Measurements from ENCODE around the gene DOK4. TPM values are rescaled to one million over a fixed set of nuclear protein-coding genes. Genes with fewer than 3 reads are reported as not detected.
A peak's percentile ranks its signal among the peaks of the same experiment; 100 is the strongest.

DOK4 gene
- total RNA-seq (10 to 100 TPM; 14.0 to 34.7 (median 29.2) TPM), polyA plus RNA-seq (10 to 100 TPM in 1 of 2 donors, 1 to 10 TPM in 1; 9.9 to 26.7 TPM)
- long read RNA-seq, donor 1, transcript DOK4-210 (7 exons, 2,851 nt) = minor isoform, 6 of 55 reads
- long read RNA-seq, donor 1, transcript DOK4-218 (8 exons, 1,848 nt) = major isoform, 11 of 55 reads
- long read RNA-seq, donor 1, partial matches to known transcripts = 14 of 55 reads
- long read RNA-seq, donor 1, other reads (novel, unspliced or antisense) = 24 of 55 reads
- long read RNA-seq, donor 2, transcript DOK4-201 (9 exons, 2,772 nt) = major isoform, 6 of 6 reads
- long read RNA-seq, donor 2, partial matches to known transcripts = 0 of 6 reads
- long read RNA-seq, donor 2, other reads (novel, unspliced or antisense) = 0 of 6 reads
- long read RNA-seq, donor 3, transcript DOK4-201 (9 exons, 2,772 nt) = major isoform, 39 of 94 reads
- long read RNA-seq, donor 3, partial matches to known transcripts = 23 of 94 reads
- long read RNA-seq, donor 3, other reads (novel, unspliced or antisense) = 28 of 94 reads

DNA sequence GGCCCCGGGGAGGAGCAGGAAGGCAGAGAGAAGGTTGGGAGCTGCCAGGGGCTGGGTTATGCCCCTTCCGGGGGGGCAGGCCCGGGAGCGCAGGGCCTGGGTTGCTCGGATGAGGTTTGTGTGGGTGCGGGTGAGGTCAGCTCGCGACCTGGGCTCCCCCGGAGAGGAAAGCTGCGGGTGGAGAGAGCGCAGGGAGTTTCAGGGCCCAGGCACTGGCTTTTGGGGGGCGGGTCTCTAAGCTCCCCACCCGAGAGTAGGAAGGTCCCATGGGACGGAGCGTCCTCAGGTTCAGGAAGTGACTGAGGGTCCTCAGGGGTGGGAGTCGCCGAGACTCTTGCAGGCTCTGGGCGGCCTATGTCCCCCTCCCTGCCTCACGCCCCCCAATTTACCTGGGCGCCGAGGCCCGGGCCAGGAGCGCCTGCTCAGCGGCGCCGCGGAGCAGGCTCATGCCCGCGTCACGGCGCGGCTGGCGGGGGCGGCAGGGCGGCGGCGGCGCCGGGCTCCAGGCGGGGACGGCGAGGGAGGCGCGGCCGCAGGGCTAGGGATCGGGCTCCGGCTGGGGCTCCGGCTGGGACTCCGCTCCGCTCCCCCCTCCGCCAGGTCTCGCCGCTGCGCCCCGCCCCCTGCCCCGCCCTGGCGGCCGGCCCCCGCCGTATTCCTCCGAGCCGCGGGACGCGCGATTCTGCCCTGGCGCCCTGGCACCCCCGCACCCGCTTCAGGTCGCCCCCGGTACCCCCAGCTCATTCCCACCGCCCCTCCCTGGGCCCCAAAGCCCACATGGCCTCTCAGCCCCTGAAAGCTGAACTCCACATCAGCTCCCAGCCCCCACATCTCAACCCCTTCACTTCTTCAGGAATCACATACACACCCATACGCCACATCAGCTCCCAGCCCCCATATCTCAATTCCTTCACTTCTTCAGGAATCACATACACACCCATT is at the start of gene DOK4:
TSS of gene DOK4 (minus strand) at position 578 of the 942 bp plus-strand sequence. CDS start 6,986 bp downstream, outside the sequence.
- TF ChIP-seq POLR2A (IDR thresholded peaks at IDR 0.05) = no peak
- TF ChIP-seq EP300 (IDR thresholded peaks at IDR 0.05) = no peak
- TF ChIP-seq, protein P1, sequence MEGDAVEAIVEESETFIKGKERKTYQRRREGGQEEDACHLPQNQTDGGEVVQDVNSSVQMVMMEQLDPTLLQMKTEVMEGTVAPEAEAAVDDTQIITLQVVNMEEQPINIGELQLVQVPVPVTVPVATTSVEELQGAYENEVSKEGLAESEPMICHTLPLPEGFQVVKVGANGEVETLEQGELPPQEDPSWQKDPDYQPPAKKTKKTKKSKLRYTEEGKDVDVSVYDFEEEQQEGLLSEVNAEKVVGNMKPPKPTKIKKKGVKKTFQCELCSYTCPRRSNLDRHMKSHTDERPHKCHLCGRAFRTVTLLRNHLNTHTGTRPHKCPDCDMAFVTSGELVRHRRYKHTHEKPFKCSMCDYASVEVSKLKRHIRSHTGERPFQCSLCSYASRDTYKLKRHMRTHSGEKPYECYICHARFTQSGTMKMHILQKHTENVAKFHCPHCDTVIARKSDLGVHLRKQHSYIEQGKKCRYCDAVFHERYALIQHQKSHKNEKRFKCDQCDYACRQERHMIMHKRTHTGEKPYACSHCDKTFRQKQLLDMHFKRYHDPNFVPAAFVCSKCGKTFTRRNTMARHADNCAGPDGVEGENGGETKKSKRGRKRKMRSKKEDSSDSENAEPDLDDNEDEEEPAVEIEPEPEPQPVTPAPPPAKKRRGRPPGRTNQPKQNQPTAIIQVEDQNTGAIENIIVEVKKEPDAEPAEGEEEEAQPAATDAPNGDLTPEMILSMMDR (IDR thresholded peaks at IDR 0.05) = no peak
- Histone ChIP-seq H3K4me3 (peak within 1 kb of the TSS; percentile 41), H3K36me3 (no peaks in the 10 kb centered on the region), H3K9me3 (no peaks in the 10 kb centered on the region), H3K4me1 (ENCODE audit: insufficient read depth) (peaks cover 8% of the 10 kb centered on the region), H3K27ac (peak within 1 kb of the TSS; percentile 58 to 83), H3K27me3 (no peaks in the 10 kb centered on the region)
- intact Hi-C loops (cut with DNase I) = no loop called here
- DNase-seq = peak; percentile 80 to 91 (median 87)
- 1 to 2% (median 1%) methylated on average over 27 to 73 of the region's 73 CpGs for WGBS, 3 donors

DNA sequence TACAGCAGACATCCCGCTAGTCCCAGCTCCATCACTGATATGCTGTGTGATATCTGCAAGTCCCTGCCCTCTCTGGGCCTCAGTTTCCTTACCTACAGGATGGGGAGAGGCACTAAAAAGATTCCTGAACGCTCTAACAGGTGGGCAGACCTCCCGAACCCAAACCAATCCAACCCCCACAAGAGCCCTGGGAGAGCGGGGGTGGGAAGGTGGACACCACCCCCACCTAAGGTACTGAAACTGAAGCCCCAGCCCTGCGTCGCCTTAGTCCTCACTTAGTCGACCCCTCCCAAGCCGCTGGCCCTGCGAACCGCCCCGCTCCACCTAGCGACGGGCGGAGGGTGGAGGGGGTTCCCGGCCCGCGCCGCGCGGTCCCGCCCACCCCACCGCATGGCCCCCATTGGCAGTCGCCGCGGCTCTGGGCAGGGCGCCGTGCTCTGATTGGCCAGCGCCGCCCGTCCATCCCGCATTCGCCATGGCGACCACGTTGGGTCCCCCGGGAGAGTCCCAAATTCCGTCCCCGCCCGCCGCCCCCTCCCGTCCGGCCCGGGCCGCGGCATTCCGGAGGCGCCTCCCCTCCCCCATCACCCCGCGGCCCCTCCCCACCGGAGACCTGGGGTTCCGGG is 49.5 kb upstream of the DOK4 start:
- TF ChIP-seq POLR2A (IDR thresholded peaks at IDR 0.05) = no peak
- TF ChIP-seq EP300 (IDR thresholded peaks at IDR 0.05) = no peak
- TF ChIP-seq, protein P1 (IDR thresholded peaks at IDR 0.05) = peak in 2 of 3 donors; percentile 10 to 37
- Histone ChIP-seq H3K27ac (peak overlapping the region; percentile 74 to 80), H3K36me3 (no peaks in the 10 kb centered on the region), H3K4me3 (peak overlapping the region; percentile 67), H3K4me1 (ENCODE audit: insufficient read depth) (peaks cover 9% of the 10 kb centered on the region), H3K27me3 (no peaks in the 10 kb centered on the region), H3K9me3 (no peaks in the 10 kb centered on the region)
- intact Hi-C loops (cut with DNase I) = no loop called here
- peak; percentile 95 to 98 (median 97) for DNase-seq
- 0 to 2% (median 1%) methylated on average over 9 to 50 of the region's 50 CpGs for WGBS, 3 donors

DNA sequence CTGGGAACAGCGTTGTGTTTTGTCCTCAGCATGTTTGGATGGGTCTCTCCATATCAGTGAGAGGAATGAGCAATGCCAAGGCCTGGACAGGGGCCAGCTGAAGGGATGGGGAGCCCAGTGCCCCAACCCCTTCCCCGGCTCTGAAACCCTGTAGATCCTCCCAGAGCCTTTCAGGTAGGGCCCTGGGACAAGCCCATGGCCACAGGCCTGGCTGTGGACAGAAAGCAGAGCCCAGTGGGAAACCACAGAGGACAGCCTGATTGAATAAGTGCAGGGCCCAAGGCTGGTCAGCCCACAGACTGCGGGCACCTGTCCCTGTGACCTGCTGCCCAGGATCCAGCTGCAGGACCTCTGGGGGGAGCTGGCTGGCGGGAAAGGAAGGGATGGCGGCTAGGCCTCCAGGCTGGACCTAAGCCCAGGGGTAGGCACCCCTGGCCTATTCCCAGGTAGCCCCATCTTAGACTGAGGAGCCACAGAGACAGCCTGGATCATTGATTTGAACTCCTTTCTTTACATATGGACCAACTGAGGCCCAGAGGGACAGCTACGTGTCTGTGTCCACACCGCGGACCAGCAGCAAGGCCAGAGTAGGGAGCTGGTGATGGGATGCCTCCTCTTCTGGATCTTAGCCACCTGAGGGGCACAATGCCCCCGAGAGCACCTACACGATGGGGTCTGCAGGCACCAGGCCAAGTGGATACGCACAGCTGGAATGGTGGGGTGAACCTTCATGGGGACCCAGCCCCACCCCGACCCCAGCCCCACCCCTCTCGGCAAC is 48.8 kb upstream of the DOK4 start:
- TF ChIP-seq POLR2A (IDR thresholded peaks at IDR 0.05) (no peak), EP300 (IDR thresholded peaks at IDR 0.05) (no peak)
- TF ChIP-seq, protein P1 (IDR thresholded peaks at IDR 0.05) = no peak
- WGBS, 3 donors = 32 to 40% (median 36%) methylated on average over 13 of the region's 13 CpGs
- Histone ChIP-seq H3K4me3 (peak overlapping the region; percentile 67), H3K4me1 (ENCODE audit: insufficient read depth) (peaks cover 9% of the 10 kb centered on the region), H3K36me3 (no peaks in the 10 kb centered on the region), H3K27ac (peak overlapping the region; percentile 42 to 80), H3K9me3 (no peaks in the 10 kb centered on the region), H3K27me3 (no peaks in the 10 kb centered on the region)
- peak; percentile 46 to 77 (median 68) for DNase-seq
- intact Hi-C loops (cut with DNase I) = no loop called here
